GM12891 (cell line): ENCODE measurements around the gene APBB2.

Source experiments
- DNase-seq: peaks from one replicate; pipeline ENCODE4 v3.0.0; 2011; ENCODE audit warnings: low spot score; ENCODE audit not compliant: insufficient read length
- FAIRE-seq: peaks from 2 replicates; lab custom pipeline; 2011; peaks lifted over from hg19 to GRCh38; lab: Jason Lieb, UNC
- PAX5 ChIP-seq: IDR thresholded peaks from 2 replicates; pipeline ENCODE4 v1.6.1; 2011; ENCODE audit warnings: low read length, moderate library complexity, mild to moderate bottlenecking; ENCODE audit not compliant: insufficient read depth, severe bottlenecking
- POLR2A ChIP-seq: IDR thresholded peaks from 2 replicates; pipeline ENCODE4 v1.6.1; 2011; ENCODE audit warnings: low read depth, low read length, control low read depth
- POLR2AphosphoS5 ChIP-seq: IDR thresholded peaks from 2 replicates; pipeline ENCODE4 v1.6.1; 2011; ENCODE audit warnings: low read depth, low read length, control low read depth
- POU2F2 ChIP-seq: IDR thresholded peaks from 2 replicates; pipeline ENCODE4 v1.6.1; 2011; ENCODE audit warnings: low read depth, mild to moderate bottlenecking, control low read depth, low read length, moderate library complexity
- SPI1 ChIP-seq: IDR thresholded peaks from 2 replicates; pipeline ENCODE4 v1.6.1; 2011; ENCODE audit warnings: low read depth, low read length, control low read depth
- TAF1 ChIP-seq: IDR thresholded peaks from 2 replicates; pipeline ENCODE4 v1.6.1; 2011; ENCODE audit warnings: low read depth, low read length, control low read depth

The APBB2 gene

DNA sequence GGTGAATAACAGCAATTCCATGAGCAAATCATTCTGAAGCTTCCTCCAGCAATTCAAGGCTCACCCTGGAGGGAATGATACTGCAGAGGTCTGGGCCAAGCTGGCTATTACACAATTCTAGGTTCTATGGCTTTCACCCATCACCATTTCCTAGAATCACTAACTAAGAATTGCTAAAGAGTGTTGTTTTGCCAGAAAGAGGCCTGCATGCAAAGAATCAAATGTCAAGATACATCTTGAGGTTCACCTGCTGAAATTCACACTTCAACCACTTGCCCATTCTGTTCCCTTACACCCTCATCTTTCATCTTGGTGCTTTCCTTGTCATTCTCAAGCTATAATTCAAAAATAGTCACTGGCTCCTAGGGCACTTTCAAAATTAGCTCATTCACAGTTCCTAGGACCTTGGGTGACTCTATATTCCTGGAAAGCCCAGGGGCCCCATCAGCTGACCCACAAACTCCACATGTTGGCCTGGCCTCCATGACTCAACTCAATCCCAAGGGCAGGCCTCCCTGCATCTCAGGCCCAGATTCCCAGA is 7.0 kb downstream of the APBB2 start:
- FAIRE-seq (peak; percentile 28), DNase-seq (no peak)
- TF ChIP-seq POLR2AphosphoS5 (no peak), PAX5 (no peak), SPI1 (no peak), POLR2A (no peak), TAF1 (no peak), POU2F2 (no peak)

DNA sequence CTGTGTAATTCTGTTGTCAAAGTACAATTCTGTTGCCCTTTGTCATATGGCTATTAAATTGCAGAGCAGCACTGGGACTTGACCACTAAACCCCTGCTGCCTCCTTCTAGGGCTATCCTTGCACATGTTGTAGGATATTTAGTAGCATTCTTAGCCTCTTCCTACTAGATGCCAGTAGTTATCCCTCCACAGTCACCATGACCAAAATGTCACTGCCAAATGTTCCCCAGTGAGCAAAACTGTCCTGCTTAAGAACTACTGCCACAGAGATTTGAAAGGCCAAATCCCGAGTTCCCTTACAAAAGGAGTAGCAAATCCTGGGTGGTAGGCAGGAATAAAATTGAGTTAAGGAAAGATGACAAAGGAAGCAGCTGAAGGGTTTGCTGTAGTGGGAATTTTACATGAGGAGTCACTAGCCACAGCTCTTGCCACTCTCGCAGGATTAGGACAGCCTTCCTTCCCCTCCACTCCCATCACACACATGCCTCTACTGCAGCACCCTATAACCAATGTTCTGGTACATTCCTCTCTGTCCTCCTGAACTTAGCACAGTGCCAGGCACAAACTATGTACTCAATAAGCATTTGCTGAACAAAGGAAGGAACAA is 8.4 kb downstream of the APBB2 start:
- no peak for TF ChIP-seq POLR2AphosphoS5
- no peak for TF ChIP-seq SPI1
- no peak for TF ChIP-seq POU2F2
- no peak for TF ChIP-seq TAF1
- TF ChIP-seq POLR2A = no peak
- TF ChIP-seq PAX5 = no peak
- FAIRE-seq (no peak), DNase-seq (no peak)

DNA sequence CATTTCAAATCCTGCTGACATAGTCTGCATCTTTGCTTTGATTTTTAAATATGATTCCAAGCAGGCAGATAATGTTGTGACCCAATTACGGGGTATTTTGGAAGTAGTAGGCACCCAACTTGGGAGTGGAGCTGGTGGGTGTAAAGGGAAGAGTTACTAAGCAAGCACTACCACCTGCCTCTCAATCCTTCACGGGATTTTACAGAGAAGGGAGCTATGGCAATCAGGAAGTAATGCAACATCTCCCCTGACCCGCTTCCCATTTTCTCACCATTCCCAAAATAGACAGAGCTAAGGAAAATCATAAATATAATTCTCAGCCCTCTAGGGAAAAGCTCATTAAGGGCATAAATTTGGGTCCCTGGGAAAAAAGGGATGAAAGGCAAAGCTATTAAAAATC is 9.2 kb downstream of the APBB2 start:
- DNase-seq = no peak
- no peak for TF ChIP-seq POU2F2
- no peak for FAIRE-seq

DNA sequence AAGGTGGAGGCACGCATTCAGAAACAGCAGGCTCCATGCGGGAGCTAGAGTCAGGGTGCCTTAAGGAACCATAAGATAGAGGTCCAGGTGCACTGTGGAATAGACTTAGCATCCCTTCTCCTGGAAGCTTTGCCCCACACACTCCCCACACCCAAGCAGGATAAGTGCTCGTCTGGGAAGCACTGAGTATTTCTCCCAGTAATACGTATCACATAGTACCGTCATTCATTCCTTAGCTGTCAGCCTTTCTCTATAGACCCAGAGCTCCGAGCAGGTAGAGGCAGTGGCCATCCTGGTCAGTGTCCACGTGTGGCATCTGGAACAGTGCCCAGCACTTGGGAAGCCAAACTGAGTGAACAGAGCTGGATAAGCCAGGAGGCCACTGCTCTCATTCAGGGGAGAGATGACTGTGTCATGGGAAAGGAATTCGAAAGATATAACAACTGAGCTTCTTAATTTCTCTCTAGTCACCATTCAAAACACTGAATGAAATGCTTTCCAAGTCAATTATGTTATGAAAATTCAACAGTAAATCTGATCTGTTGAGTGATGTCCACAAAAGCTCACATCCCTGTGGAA is 9.9 kb downstream of the APBB2 start:
- FAIRE-seq (no peak), DNase-seq (no peak)
- TF ChIP-seq TAF1 = no peak
- TF ChIP-seq SPI1 = no peak
- TF ChIP-seq POU2F2 = no peak
- no peak for TF ChIP-seq POLR2AphosphoS5
- TF ChIP-seq PAX5 = no peak
- TF ChIP-seq POLR2A = no peak

DNA sequence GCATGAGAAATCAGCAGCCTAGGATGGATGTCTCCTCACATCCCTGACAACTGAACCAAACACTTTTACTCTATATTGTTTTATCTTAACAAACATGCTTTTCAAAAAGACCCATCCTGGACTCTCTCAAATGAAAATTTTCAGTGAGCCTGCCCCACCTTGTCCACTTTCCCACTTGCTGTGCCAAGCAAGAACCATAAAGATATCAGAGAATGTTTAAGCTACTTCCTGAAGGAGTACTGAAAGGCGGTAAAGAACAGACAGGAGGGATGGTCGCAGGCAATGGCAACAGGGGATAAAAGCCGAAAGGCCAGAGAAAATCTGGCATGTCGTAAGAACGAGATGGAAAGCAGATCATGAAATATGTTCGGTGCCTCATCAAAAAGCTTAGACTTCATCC is 10.5 kb downstream of the APBB2 start:
- DNase-seq (no peak), FAIRE-seq (no peak)
- TF ChIP-seq POU2F2 (no peak), PAX5 (no peak), POLR2AphosphoS5 (no peak), TAF1 (no peak), SPI1 (no peak), POLR2A (no peak)

DNA sequence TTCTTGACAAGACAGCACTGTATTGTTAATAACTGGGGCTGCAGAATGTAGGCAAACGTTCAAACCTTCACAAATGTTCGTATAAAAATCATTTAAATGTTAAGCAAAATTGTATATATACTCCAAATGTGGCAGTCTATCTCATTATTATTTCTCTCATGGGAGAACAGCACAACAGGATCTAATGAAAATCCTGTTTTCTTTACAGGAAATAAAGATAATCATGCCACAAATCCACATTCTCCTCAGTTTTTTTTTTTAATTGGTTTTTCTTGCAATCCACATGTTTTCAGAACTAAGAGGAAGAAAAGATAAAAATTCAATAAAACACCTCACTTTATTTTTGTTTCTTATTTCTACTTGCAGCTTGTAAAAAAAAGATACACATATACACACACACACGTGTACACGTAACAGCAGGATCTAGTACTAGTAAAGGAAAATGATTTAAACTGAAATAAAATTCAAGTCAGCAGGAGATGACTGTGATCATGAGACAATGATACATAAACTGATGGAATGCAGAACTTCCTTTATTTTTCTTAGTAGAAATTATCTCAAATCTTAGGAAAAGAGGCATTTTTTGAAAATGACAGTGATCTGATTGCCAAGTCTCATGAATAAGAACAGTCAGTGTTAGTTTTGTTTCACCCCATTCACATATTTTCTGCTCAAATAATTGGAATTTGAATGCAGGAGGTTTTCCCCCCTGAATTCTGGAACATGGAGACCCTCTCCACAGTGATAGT is 11.3 kb downstream of the APBB2 start:
- FAIRE-seq = no peak
- no peak for DNase-seq
- TF ChIP-seq SPI1 = no peak
- TF ChIP-seq POLR2A = no peak
- no peak for TF ChIP-seq POU2F2
- TF ChIP-seq PAX5 = no peak

DNA sequence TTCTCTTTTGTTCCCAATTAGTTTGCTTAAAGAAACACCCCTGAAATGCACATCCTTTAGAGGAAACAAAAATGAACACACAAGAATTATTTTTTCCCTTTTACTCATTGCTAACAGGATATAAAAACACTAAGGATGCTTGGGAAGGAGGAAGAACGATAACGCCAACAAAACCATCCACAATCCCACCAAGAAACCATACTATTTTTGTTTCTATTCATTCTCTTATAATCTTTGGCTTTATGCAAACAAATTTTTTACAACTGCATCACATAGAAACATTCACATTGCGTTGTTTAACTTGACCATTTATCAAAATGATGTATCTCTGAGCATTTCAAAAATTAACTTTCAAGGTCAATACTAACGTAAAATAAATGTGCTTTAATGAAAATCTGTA is 12.0 kb downstream of the APBB2 start:
- FAIRE-seq = no peak
- TF ChIP-seq PAX5 = no peak
- no peak for TF ChIP-seq SPI1
- TF ChIP-seq POU2F2 = no peak
- TF ChIP-seq TAF1 = no peak
- TF ChIP-seq POLR2AphosphoS5 = no peak
- TF ChIP-seq POLR2A = no peak
- no peak for DNase-seq

DNA sequence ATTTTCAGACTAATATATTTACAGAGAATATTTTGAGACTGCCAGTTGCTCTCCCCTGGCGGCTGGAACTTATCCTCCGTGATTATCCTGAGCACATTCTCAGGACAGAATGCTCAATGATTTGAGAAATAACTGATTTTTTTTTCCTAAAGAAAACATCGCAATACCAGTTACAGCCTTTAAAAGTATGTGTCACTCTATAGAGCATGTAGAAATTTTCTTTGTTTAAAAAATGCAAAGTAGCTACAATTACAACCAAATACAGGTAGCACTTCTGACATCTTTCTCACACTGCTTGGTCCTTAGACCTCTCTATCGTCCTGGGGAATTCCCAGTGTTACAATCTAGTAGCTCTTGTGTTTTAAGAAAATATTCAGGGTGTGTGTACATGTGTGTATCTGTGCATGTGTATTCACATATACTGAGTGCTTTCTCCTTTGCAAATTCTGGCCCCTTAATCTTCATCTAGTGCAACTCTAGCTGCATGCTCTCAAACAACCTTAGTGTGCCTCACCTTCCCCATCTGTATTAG is 13.8 kb downstream of the APBB2 start:
- TF ChIP-seq POLR2A = no peak
- TF ChIP-seq POLR2AphosphoS5 = no peak
- TF ChIP-seq TAF1 = no peak
- no peak for TF ChIP-seq SPI1
- no peak for TF ChIP-seq POU2F2
- TF ChIP-seq PAX5 = no peak
- DNase-seq (no peak), FAIRE-seq (peak; percentile 5)

DNA sequence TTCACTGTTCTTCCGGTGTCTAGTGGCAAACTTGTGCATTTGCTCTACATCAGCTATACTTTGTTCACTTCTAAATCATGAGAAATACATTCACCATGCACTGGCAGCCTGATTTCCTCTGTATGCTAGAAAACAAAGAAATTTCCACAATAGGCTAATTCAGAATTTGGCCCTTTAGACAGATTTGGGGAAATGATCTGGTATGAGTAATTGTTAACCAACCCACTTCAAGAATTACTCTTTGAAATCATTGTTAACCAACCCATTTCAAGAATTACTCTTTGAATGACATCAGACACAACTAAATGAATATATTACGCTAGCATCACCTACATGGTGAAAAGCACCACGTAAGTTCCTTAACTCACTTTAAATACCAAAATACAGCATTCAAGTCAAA is 14.6 kb downstream of the APBB2 start:
- FAIRE-seq (no peak), DNase-seq (no peak)
- no peak for TF ChIP-seq PAX5

DNA sequence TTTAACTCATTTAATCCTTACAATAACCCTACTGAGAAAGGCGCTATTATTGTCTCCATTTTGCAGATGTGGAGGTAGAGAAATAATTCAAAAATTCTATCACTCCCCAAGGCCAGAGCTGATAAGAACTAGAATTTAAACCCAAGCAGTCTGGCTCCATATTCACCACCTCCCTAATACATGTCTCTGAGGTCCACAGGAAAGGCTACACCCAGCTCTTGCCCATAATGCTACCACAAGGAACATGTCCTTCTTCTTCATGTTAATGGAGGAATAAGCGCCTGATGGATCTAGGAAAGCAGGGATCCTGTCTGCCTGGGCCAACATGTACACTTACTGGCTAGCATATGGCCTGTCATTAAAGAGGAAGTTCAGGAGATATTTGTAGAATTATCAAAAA is 16.3 kb downstream of the APBB2 start:
- FAIRE-seq (no peak), DNase-seq (no peak)
- TF ChIP-seq POLR2A = no peak
- TF ChIP-seq POU2F2 = no peak
- TF ChIP-seq POLR2AphosphoS5 = no peak
- no peak for TF ChIP-seq SPI1

DNA sequence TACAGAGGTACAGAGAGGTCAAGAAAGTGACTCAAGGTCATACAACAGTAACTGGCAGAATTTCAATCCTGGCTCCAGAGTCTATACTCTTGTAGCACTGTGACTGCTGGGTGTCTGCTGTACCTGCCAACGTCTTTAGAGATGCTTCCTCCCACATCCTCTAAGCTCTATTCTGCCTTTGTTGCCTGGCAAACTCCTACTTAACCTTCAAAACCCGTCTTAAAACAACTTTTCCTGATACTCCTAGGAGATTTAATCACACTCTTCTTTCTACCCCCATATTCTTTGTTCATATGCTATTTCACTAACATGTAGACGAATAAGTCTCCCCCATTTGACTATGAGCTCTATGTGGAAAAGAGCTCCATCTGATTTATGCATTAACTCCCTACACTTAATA is 16.8 kb downstream of the APBB2 start:
- DNase-seq (no peak), FAIRE-seq (no peak)
- no peak for TF ChIP-seq SPI1
- no peak for TF ChIP-seq POLR2AphosphoS5
- TF ChIP-seq POU2F2 = no peak
- TF ChIP-seq POLR2A = no peak
- TF ChIP-seq PAX5 = no peak
